Ovary (tissue), 3 donors: ENCODE data around the gene FKBP2.

Experiments
- CTCF ChIP-seq, 3 donors: fragments of 450-650 bp in 2 of 3; fragments of 200-600 bp in 1 of 3; IDR thresholded peaks; one replicate each; pipeline versions ENCODE4 v1.5.1 to v1.8.0; 2016 to 2022; ENCODE audit warnings: antibody characterized with exemption in 3 of 3, mild to moderate bottlenecking in 1 of 3
- POLR2A ChIP-seq: fragments of 450-650 bp; IDR thresholded peaks from one replicate; pipeline ENCODE4 v1.6.1; 2017; ENCODE audit warnings: antibody characterized with exemption, mild to moderate bottlenecking, moderate library complexity
- donor health status: DM: no; HTN: no; CAD: no.

- TF ChIP-seq CTCF (IDR thresholded peaks at IDR 0.05) (no peak), POLR2A (no peak)
Observed at GRCh38 chr11:64249563-64250414, 8.9 kb downstream of the FKBP2 start.
